HG02870 (cell line): ENCODE data around the gene ADARB2.

Experiments
- ATAC-seq: cut with Tn5 transposase; IDR thresholded peaks from one replicate; pipeline ENCODE4 v1.9.1; 2021; ENCODE audit warnings: mild to moderate bottlenecking, moderate library complexity; ENCODE audit not compliant: unreplicated experiment

Gene ADARB2

DNA sequence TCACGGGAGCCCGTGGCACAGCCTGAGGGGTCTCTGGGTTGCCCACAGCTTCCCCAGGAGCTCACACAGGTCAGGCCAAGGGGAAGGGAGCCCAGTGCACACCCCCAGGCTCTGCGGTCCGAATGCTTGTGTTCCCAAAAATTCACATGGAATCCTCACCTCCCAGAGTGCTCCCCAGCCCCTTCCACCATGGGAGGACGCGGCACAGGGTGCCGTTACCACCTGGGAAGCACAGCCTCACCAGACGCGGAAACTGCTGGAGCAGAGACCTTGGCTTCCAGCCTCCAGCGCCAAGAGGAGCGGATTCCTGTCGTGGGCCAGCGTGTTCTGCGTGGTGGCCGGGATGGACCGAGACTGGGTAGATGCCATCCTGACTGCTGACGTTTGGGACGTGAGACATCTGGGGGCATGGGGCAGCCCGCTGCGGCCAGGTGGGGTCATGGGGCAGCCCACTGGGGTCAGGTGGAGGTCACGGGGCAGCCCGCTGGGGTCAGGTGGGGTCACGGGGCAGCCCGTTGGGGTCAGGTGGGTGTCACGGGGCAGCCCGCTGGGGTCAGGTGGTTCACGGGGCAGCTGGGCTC lies 531.8 kb downstream of the ADARB2 start:
- no peak for ATAC-seq

DNA sequence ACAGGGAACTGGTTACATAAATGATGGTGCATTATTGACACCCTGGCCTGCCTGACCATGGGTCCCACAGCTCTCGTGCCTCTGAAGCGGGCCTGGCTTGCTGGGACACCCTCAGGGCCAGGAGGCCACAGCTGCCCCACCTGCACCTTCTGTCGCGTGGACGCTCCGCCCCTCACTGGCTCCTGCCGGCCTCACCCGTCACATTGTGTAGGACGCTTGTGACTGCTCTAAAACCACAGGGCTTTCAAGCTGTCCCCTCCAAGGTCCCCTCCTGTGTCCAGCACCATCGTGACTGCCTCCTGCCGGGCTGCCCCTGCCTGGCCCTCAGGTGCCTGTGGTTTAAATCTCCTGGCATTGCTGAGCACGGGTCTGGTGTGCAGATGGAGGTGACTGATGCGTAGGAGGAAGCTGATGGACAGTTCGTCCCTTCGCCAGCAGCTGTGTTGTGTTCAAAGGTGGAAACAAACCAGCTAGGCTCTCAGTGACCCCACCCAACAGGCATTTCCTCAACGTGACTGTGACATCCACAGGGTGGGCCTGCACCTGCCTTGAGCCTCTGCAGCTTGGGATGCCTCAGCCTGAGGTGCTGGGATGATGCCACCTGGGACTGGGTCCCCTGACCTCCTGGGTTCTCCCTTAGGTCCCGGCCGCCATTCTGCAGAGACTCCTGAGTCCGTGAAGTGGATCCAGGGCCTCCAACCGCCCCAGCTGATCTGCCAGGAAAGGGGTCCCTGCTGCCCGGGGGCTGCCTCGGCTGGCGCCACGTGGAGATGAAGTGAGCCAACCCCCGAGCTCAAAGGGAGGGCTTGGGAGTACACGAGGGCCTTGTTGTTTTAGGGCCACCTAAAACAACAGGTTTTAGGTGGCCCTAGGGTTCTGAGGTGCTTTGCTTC lies 532.6 kb downstream of the ADARB2 start:
- no peak for ATAC-seq

DNA sequence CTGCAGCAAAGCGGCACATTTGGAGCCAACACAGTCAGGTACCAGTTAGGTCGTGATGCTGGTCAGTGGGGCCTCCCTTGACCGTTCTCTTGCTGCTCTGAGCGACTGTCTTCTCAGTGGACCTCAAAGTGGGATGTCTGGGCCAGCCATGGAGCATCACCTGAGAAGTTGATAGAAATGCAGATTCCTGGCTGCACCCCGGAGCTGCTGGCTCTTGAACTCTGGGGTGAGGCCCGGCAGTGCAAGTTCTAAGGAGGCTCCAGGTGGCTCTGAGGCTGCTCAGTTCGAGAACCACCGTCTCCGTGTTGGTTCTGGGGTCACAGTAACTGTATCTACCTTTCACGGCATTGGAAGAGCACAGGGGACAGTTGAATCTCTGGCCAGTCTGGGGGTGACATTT lies 533.6 kb downstream of the ADARB2 start:
- ATAC-seq, result no peak

DNA sequence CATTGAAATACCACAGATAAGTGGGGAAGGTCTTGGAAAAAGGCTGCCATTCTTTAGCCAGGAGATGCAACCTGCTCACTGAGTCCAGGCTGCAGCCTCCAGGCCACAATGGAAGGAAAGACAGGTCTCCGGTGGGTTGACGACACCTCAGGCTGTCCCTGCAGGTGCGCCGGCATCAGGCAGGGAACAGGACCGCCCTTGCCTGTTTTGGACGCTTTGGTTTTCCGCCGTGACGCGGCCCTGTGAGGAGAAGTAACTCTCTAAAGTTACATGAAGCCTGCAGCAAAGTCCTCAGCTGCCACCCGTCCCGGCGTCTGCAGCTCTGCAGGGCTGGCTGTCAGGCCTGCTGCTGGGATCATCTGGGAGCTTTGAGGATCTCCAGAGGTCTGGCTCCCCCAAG lies 534.1 kb downstream of the ADARB2 start:
- no peak for ATAC-seq

DNA sequence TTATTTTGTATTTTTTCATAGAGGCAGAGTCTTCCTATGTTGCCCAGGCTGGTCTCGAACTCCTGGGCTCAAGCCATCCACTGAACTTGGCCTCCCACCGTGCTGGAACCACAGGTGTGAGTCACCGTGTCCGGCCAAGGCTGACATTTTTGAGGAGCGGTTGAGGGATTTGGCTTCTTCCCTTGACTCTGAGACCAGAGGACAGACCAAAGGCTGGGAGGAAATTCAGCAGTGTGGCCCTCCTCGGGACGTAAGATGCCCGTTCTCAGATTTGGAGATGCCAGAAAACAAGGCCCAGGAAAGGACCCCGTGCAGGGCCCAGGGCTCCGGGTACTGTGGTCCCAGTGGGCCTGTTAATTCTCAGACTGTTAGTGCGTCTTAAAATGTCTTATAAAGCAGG lies 535.0 kb downstream of the ADARB2 start:
- ATAC-seq, result no peak

DNA sequence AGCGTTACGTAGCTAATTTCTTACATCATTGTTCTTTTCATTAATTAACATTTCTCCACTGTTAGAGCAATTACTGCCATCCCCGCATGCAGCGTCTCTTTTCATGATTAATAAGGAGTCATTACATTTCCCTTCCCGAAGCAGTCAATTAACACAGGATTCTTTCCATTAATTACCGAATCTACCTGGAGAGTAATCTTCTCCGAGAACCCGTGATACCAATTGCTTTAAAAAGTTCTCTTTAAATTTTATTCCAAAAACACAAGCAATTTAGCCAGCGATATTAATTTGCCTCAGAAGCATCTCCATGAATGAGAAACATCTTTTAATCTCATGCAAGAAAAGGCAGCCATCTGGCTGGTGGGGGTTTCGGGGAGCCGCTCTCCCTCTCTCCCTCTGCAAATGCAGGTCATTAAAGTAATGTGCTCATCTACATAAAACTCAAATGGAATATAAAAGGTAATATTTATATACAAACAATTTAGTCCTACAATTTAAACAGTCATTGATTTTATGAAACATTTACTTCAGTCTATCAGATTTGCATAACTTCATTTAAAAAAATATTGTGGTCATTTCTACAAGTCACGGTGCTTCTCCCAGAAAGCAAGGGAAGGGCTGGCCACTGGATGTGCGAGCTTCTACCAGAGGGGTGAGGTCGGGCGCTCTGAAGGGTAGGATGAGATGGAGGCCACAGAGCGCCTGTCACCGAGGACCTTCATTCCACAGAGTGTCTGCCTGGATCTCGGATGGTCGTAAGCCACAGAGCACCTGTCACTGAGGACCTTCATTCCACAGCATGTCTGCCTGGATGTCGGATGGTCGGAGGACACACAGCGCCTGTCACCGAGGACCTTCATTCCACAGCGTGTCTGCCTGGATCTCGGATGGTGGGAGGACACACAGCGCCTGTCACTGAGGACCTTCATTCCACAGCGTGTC lies 536.2 kb downstream of the ADARB2 start:
- ATAC-seq, result no peak

DNA sequence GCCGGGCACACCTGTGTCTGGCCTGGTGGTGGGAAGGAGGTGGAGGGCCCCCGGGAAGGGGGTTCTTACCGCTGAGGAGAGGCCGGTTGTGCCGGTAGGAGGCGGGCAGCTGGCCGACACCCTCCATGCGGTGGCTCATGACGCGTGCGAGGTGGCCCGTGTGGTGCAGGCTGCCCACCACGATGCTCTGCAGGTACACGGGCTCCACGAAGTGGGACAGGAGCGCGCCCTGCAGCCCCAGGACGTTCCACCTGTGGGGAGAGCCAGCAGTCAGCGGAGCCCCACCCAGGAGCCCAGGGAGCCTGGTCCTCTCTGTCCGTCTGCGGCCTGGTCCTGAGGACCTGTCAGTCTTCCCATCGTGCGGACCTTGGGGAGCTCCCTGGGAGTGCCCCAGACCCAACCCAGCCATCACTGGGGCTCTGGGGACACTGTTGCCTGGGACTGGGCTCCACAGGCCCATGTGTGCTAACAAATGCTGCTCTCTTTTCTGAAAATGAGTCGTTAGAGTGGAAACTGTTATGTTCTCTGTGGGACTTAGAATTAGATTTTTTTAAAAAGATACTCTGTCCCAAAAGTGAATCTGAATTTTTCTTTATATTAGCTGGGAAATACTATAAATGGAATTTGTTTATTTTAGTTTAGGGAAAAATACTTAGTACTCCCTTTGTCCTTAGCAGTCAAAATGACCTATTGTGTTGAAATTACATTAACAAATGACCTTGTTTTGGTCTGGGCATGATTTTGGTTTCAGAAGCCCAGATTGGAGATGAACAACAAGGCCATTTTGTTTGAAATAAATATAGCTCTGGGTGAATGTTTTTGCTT lies 537.2 kb downstream of the ADARB2 start:
- ATAC-seq, result no peak

DNA sequence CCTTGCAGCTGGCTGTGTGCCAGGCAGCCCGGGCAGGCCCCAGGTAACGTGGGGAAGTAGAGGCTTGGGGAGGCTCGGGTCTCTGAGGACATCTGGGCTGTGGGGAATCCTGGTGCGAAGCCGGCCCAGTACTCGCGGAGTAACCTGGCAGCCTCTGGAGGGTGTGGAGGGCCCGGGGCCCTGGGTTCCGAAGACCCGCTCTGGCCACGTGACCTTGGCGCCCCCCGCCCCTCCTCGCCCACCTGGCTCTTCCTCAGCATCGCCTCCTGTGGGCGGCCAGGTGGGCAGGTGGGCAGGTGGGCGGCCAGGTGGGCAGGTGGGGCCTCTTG lies 538.0 kb downstream of the ADARB2 start:
- no peak for ATAC-seq

DNA sequence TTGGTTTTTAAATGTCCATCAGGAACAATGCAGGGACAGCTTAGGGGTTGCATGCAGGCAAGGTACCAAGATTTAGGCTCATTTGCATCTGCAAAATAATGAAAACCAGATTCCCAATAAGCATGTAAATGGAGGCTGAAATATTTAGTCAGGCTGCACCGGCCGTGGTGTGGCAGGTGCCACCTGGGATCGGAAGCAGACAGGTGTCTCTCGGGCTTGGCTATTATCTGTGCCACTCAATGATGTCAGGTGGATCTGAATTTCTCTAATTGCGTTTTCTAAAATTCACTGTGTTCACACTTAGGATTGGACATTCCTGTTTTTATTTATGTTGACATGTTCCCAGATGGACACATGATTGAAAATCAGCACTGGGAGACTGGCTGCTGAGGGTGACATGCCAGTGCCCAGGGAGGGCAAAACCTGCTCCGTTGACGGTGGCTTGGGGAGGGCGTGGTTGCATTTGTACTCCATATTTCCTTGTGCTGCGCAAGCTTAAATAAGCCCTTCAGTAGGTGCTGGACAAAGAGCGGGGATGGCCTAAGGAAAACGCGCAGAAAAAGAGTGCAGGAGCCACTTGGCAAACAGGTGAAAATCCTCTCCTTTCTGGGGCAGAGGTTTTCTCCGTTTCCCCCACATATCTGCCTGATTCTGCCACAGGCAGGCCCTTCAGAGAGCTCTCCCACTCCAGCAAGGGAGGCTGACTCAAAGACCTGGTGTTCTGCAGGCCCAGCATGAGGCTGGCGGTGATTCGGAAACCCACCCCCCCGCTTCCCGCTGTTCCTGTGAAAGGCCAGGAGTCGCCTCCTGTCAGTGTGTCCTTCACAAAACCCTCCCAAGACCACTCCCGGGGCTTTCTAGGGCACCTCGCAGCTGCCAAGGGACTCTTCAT lies 538.6 kb downstream of the ADARB2 start:
- ATAC-seq, result no peak

DNA sequence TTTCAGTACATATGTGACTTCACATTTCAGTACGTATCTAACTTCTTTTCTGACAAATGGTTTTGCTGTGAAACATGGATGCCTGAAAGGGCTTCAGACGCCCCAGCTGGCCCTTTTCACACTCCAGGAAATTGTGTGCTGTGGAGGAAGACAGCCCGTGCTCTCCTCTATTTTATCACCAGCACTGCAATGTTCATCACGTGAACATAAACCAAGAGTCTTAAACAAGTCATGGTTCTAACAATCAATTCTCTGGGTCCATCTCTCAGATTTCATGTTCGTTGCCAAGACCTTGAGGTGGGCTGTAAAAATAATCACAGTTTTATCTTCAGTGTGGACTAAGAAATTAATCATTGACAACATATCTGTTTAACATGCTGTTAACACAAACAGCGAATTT lies 539.9 kb downstream of the ADARB2 start:
- ATAC-seq, result no peak

DNA sequence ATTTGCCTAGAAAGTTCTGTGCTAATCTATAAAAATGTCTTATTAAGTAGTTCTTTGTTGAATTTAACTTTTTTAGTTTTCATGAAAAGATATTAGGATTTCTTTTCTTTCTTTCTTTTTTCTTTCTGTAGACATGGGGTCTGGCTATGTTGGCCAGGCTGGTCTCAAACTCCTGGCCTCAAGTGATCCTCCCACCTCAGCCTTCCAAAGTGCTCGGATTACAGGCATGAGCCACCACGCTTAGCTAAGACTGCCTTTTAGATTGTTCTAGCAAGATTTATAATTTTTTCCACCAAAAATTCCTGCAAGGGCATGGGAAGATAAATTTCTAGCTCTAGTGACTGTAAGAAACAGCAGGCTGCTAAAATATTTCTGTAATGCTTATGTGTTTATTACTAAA lies 540.7 kb downstream of the ADARB2 start:
- no peak for ATAC-seq

DNA sequence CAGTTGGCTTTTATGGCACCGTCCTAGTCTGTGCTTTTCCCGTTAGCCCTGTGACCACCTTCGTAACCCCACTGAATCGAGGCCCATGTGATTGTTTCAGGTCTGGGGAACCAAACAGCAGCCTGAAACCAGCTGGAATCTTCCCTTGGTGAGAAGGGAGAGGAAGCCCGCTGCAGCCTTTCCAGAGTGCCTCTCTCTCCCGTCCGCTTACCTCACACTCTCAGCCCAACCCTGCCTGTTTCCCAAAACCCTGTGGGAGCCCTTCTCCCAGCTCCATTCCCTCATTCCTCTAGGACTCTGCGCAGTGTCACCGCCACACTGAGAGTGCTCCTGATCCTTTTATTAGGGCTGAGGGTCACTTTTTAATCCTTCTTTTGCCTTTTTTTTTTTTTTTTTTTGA lies 541.5 kb downstream of the ADARB2 start:
- no peak for ATAC-seq

DNA sequence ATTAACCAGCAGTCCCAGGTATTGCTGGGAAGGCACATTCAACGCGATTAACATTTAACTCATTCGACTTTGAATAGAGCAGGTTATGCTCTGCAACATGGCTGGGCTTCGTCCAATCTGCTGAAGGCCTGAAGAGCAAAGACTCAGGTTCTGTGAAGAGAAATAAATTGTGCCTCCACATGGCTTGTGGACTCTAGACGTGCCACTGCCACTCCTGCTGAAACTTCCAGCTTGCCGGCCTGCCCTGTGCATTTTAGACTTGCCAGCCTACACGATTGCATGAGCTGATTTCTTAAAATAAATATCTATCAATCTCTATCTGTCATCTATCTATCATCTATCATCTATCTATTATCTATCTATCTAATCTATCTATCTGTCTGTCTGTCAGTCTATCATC lies 543.2 kb downstream of the ADARB2 start:
- ATAC-seq, result no peak

DNA sequence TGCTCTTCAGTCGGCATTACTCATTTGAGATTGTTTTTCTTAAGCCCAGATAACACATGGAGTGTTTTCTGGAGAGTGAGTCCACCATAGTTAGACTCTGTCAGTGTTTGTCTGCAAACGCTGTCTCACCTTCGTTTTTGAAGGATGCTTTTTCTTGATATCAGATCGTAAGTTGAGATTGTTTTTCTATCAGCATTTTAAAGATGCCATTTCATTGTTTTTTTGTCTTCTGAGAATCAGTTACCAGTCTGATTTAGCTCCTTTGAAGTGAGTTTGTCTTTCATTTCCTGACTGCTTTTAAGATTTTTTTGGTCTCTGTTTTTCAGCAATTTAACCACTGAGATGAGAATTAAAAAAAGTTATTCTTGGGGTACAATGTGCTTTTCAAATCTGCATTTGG lies 543.8 kb downstream of the ADARB2 start:
- ATAC-seq, result no peak

DNA sequence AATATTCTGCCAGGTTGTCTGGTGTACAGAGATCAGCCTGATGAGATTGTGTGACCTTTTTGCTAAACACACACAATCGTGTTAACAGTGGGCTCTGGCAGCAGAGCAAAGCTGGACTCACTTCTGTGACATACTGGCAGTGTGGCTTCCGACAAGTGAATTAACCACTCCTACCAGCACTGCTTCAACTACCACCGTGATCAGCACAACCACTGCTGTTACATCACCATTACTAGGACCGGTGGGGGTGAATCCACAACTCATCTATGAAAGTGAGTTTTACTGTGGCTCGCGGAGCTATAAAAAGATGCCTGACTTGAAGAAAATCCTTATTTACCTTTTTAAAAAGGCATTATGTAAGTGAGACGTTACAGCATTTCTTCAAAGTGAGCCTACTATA lies 545.6 kb downstream of the ADARB2 start:
- ATAC-seq, result no peak

DNA sequence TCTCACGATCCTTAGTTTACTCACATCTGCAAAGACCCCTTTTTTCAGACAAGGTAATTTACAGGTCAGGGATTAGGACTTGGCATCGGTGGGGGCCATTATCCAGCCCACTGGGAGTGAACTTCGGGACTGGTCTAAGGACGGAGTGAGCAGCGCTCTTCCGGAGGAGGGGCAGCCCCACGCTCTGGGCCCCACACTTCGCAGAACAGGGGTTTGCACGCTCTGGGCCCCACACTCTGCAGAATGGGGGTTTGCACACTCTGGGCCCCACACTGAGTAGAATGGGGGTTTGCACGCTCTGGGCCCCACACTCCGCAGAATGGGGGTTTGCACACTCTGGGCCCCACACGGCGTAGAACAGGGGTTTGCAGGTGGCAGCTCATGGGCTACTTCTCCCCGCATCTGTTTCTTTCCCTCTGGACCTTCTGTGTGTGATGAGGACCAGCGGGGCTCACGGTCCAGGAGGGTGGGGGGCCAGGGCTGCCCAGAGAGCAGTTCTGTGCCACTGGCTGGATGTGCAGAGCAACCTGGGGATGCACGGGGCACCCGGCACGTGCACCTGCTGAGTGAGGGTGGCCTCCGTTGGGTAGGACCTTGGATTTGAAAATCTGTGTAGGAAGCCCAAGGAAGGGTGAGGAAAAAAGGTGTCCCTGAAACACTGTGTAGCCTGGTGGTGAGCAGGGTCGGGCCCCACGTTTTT lies 546.4 kb downstream of the ADARB2 start:
- ATAC-seq, result no peak

DNA sequence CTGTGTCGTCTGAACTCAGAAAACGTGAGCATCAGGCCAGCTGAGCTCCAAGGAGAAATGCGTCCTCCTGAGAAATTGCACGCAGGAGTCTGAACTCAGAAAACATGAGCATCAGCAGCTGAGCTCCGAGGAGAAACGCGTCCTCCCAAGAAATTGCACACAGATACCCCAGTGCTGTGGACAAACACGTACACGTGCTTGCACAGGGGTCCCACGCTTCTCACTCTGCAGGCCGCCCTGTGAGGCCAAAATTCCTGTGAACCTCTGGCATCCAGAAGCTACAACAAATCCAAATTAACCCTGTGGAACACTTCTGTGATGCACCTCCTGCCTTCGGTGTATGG lies 547.3 kb downstream of the ADARB2 start:
- no peak for ATAC-seq

DNA sequence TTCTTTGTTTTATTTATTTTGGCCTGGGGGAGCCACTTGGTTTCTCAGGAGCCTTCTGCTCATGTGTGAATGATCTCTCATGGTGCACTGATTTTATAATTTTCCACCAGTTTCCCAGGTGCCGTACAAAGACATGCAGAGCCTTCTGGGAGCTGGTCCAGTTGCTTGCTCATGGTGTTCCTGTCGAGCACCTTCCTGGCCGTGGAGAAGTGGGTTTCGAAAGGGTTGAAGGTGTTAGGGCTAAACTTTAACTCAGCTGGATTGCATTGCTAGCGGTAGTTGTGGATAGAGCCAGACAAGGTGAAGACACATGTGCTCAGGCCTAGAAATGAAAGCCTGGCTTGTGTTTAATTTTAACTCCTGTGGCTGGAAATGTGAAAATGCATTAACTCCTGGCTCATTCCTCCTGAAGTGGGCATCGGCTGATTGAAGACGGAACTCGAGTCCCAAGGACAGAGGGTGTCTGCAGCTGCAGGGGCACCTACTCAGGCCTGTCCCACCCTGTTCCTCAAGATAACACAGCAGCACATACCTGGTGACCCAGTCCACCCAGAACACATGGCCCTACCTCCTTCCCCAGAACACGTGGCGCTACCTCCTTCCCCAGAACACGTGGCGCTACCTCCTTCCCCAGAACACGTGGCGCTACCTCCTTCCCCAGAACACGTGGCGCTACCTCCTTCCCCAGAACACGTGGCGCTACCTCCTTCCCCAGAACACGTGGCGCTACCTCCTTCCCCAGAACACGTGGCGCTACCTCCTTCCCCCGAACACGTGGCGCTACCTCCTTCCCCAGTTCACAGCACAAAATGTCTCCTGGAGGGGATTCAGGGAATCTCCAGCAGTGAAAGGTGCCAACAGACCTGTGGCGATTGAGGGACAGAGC lies 547.9 kb downstream of the ADARB2 start:
- ATAC-seq, result no peak
